RWPE2 (cell line): ENCODE measurements around the gene LRRIQ1.

Experiments used
- ATAC-seq: fragments of 200-7000 bp; cut with Tn5 transposase; 3 replicates; pipeline ENCODE4 v1.9.1; 2021; ENCODE audit warnings: low read depth
- DNase-seq: peaks from one replicate; pipeline ENCODE4 v3.0.0-alpha.2; 2020; ENCODE audit warnings: low spot score
- H3K27ac ChIP-seq: fragments of 450-650 bp; 2 replicates; pipeline ENCODE4 v1.5.1; 2017; ENCODE audit warnings: mild to moderate bottlenecking; ENCODE audit not compliant: poor library complexity, severe bottlenecking
- H3K27me3 ChIP-seq: fragments of 250-450 bp; sonication (Bioruptor Pico); 2 replicates; pipeline ENCODE4 v1.5.1; 2021; ENCODE audit warnings: mild to moderate bottlenecking, moderate library complexity; ENCODE audit not compliant: insufficient read depth, poor library complexity, severe bottlenecking
- H3K36me3 ChIP-seq: fragments of 250-450 bp; sonication (Bioruptor Pico); 2 replicates; pipeline ENCODE4 v1.5.1; 2020; ENCODE audit warnings: low read depth, mild to moderate bottlenecking, moderate library complexity
- H3K4me1 ChIP-seq: fragments of 250-450 bp; sonication (Bioruptor Pico); 2 replicates; pipeline ENCODE4 v1.5.1; 2021; ENCODE audit warnings: mild to moderate bottlenecking, moderate library complexity; ENCODE audit not compliant: insufficient read depth, poor library complexity, severe bottlenecking
- H3K4me3 ChIP-seq: fragments of 250-450 bp; sonication (Bioruptor Pico); 2 replicates; pipeline ENCODE4 v1.5.1; 2021; ENCODE audit warnings: mild to moderate bottlenecking, moderate library complexity; ENCODE audit not compliant: severe bottlenecking
- H3K9me3 ChIP-seq: fragments of 250-450 bp; sonication (Bioruptor Pico); 2 replicates; pipeline ENCODE4 v1.5.1; 2021; ENCODE audit warnings: mild to moderate bottlenecking, moderate library complexity; ENCODE audit not compliant: severe bottlenecking
- TF ChIP-seq, protein P1 (sequence below): fragments of 450-650 bp; IDR thresholded peaks from one replicate; pipeline ENCODE4 v1.5.1; 2017; ENCODE audit warnings: mild to moderate bottlenecking, moderate library complexity; ENCODE audit not compliant: poor library complexity, severe bottlenecking

LRRIQ1 gene

DNA sequence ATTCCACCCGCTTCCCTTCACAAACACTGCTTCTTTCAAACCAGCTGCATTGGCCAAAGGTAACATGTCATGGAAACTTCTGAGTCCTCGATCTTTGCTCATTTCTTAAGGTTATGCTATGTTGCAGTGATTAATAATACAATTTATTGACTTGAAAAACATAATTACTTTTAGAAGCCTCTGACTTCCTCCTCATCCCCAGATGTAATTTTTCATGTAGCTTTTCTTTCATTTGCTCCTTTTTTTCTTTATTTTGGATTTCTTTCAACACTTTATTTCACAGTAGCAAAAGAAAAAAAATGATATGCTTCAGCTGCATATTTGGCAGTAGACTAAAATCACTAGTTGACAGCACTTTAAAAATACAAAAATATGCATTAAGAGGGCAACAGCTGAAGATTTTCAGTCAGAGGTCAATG, 116.2 kb downstream of the LRRIQ1 start:
- Histone ChIP-seq H3K4me3 (no peak overlapping the region), H3K27ac (no peak overlapping the region), H3K36me3 (no peaks in the 10 kb centered on the region), H3K9me3 (no peaks in the 10 kb centered on the region), H3K27me3 (no peaks in the 10 kb centered on the region), H3K4me1 (no peaks in the 10 kb centered on the region)
- no peak for ATAC-seq
- TF ChIP-seq, protein P1, sequence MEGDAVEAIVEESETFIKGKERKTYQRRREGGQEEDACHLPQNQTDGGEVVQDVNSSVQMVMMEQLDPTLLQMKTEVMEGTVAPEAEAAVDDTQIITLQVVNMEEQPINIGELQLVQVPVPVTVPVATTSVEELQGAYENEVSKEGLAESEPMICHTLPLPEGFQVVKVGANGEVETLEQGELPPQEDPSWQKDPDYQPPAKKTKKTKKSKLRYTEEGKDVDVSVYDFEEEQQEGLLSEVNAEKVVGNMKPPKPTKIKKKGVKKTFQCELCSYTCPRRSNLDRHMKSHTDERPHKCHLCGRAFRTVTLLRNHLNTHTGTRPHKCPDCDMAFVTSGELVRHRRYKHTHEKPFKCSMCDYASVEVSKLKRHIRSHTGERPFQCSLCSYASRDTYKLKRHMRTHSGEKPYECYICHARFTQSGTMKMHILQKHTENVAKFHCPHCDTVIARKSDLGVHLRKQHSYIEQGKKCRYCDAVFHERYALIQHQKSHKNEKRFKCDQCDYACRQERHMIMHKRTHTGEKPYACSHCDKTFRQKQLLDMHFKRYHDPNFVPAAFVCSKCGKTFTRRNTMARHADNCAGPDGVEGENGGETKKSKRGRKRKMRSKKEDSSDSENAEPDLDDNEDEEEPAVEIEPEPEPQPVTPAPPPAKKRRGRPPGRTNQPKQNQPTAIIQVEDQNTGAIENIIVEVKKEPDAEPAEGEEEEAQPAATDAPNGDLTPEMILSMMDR = no peak
- no peak for DNase-seq

DNA sequence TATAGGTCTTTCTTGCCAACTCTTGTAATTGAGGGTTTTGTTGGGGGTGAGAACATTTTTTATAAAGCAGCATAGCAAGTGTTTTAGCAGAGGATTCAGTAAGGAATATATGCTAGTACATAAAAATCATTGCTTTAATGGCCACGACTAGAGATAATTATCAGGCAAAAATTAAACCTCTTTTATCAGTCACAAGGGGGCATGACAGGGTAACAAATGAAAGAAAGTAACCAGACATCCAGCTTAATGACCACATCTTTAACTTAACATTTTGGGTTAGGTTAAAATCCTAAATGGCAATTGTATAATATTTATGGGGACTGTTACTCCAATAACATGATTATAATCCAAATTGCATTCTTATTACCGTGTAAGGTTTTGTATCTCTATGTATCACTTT, 119.6 kb downstream of the LRRIQ1 start:
- Histone ChIP-seq H3K4me1 (no peaks in the 10 kb centered on the region), H3K27me3 (no peaks in the 10 kb centered on the region), H3K9me3 (no peaks in the 10 kb centered on the region), H3K4me3 (no peak overlapping the region), H3K27ac (no peak overlapping the region), H3K36me3 (no peaks in the 10 kb centered on the region)
- DNase-seq (no peak), ATAC-seq (no peak)
- TF ChIP-seq, protein P1 = peak; percentile 42

DNA sequence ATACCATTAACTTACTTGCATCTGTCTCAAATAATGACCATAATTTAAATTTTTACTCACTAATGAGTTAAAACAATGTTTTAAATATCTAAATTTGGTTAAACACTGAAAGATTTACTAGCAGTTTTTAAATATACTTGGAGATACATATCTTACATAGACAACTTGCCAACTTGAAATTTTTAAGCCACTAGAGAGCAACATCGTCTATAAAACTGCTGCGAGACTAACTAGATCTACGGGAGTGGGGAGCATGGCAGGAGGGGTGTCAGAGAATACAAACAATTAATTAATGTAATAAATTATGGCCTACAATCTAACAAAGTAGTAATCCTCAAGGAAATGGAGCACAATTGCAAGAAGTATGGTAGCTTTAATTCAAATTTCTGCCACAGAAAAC, 120.4 kb downstream of the LRRIQ1 start:
- H3K4me1 ChIP-seq = no peaks in the 10 kb centered on the region
- TF ChIP-seq, protein P1 = no peak
- no peaks in the 10 kb centered on the region for H3K36me3 ChIP-seq
- ATAC-seq = no peak
- H3K9me3 ChIP-seq = no peaks in the 10 kb centered on the region
- no peak overlapping the region for H3K4me3 ChIP-seq
- no peak overlapping the region for H3K27ac ChIP-seq
- H3K27me3 ChIP-seq = no peaks in the 10 kb centered on the region
- DNase-seq = no peak

DNA sequence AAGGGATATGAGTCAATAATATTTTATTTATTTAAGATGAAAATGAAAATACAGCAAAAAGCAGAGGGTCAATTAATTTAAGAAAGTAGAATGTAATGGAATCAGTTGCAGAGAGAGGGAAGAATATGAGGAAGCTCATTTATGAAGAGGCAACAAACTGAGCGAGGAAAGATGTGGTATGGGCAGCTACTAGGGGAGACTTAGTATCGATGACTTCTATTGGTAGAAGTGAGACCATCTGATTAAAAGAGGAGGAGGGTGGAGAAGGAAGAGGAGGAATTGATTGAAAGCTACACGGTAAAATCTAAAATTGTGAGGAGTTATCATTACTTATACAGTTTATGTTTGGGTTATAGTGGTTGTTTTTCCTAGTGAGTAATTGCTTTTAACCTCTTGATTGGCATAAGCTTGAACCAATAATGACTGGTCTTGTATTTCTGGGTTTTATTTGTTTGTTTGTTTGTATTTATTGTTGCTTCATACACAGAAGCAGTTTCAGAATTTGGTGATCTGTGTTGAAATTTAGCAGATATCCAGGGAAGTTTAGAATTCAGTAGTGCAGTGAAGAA, 121.0 kb downstream of the LRRIQ1 start:
- H3K4me1 ChIP-seq = no peaks in the 10 kb centered on the region
- no peaks in the 10 kb centered on the region for H3K27me3 ChIP-seq
- no peak for ATAC-seq
- H3K9me3 ChIP-seq = no peaks in the 10 kb centered on the region
- no peak for DNase-seq
- no peaks in the 10 kb centered on the region for H3K36me3 ChIP-seq
- H3K4me3 ChIP-seq = no peak overlapping the region
- TF ChIP-seq, protein P1 = no peak
- no peak overlapping the region for H3K27ac ChIP-seq

DNA sequence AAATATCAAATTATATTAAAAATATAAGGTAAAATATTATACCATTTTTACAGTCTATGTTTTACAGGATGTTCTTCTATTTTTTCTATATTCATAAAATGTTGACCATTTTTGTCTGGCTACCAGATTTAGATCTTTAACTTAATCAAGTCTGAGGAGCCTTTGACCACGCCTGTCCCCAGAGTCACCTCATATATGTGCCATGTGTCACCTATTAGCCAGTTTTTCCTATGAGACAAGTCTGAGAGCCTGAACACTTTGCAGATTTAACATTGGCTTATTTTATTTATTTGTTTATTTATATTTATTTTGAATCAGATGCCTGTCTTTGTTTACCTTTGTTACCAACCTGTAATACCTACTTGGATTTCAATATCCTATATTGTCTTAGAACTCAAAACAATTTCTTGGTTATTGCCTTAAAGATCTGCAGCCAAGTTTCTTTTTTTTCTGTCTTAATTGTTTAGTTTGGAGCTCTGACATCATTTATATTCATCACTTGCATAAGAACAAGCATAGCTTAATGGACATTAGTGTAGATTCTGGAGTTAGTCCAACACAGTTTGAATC, 127.7 kb downstream of the LRRIQ1 start:
- no peak for ATAC-seq
- H3K4me1 ChIP-seq = no peaks in the 10 kb centered on the region
- H3K9me3 ChIP-seq = no peaks in the 10 kb centered on the region
- no peak overlapping the region for H3K4me3 ChIP-seq
- no peak overlapping the region for H3K27ac ChIP-seq
- TF ChIP-seq, protein P1 = no peak
- H3K36me3 ChIP-seq = no peaks in the 10 kb centered on the region
- DNase-seq = no peak
- no peaks in the 10 kb centered on the region for H3K27me3 ChIP-seq
